Activated T-cell treated with anti-CD3 and anti-CD28 coated beads for 24 hours (primary cell): ENCODE results near the gene ASAP3.
"Not testable (repeated sequence)": the region's sequence is repeated elsewhere in the genome, so short reads cannot be mapped to it uniquely, and the experiment has no call there.

Experiments used
- DNase-seq: peaks from one replicate; pipeline ENCODE4 v3.0.0-alpha.2; 2020; ENCODE audit warnings: low read depth

The ASAP3 gene

GRCh38 chr1:23394684-23395083 lies 89.3 kb downstream of the ASAP3 start:
- DNase-seq, result no peak

DNA sequence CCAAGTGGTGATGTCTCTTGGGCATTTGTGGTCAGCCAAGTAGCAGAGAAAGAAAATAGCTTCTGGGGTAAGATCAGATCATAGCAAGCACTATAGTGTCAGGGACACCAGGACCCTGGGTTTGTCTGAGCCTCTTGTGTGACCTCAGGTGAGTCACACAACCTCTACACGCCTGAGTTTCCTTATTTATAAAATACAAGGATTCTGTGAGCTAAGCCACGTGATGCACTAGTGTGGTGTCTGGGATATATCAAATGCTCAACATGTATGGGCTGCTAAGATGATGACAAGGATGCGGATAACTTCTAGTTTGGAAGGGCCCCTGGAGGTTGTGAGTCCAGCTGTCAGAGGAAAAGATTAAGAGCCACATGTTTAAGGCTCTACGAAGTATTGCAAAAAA lies 89.8 kb downstream of the ASAP3 start:
- no peak for DNase-seq

GRCh38 chr1:23393706-23394105 lies 90.3 kb downstream of the ASAP3 start:
- no peak for DNase-seq

GRCh38 chr1:23392125-23392855 lies 91.7 kb downstream of the ASAP3 start:
- DNase-seq, result no peak

DNA sequence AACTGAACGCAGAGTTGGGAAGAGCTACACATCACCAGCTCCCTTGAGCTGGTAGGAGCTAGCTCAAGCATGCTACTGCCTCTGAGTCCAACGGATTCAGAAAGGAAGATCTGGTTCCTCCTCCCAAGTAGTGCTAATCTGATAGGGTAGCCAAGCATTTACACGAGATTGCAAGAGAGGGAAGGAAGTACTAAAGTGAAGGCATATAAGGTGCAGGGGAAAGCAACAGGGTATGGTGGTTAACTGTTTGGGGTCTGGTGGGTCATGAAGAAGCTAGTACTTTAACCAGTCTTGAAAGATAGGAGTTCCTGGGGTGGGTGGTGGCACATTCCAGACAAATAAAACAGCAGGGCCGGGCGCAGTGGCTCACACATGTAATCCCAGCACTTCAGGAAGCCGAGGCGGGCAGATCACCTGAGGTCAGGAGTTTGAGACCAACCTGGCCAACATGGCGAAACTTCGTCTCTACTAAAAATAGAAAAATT lies 94.1 kb downstream of the ASAP3 start:
- no peak for DNase-seq

GRCh38 chr1:23387494-23387893 lies 96.5 kb downstream of the ASAP3 start:
- no peak for DNase-seq

DNA sequence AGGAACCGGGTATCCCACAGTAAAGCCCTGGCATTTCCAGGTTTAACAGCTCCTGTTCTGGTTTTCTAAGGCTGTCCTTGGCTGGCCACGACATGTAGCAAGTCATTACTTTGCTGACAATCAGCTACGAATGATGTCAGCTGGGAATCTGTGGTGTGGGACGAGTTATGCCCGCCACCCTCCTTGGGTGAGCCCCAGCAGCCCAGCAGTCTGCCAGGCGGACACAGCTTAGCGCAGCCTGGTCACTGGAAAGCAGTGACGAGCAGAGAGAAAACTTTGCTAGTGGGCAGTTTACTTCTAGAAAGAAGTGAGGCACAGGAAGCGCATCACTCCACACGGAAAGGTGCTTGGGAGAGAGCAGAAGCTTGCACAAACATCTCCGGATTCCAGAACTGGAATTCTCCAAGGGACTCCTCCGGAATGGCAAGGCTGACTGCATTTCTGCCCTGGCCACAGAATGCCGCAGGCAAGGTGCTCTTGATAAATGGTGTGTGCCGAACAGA lies 98.8 kb downstream of the ASAP3 start:
- no peak for DNase-seq

GRCh38 chr1:23384312-23385058 lies 99.5 kb downstream of the ASAP3 start:
- DNase-seq, result no peak

GRCh38 chr1:23383577-23384311 lies 100.2 kb downstream of the ASAP3 start:
- no peak for DNase-seq

GRCh38 chr1:23381233-23381885 lies 102.6 kb downstream of the ASAP3 start:
- DNase-seq, result no peak

- no peak for DNase-seq
Measured at GRCh38 chr1:23380719-23381118, 103.3 kb downstream of the ASAP3 start.

GRCh38 chr1:23380236-23380635 lies 103.7 kb downstream of the ASAP3 start:
- not testable (repeated sequence) for DNase-seq
